Panc1 (cell line): ENCODE results near the gene LCN6. TPM values are rescaled to one million over a fixed set of nuclear protein-coding genes. Genes with fewer than 3 reads are reported as not detected.

Experiments
- ATAC-seq: fragments of 200-7000 bp; cut with Tn5 transposase; 2 replicates; pipeline ENCODE4 v1.9.1; 2020; ENCODE audit warnings: mild to moderate bottlenecking, moderate library complexity
- BruUV-seq: library from RNA; stranded (reverse); fragments of 400-500 nt; replicated peaks from 2 replicates; lab custom pipeline; 2021; lab: Mats Ljungman, UMichigan
- CTCF ChIA-PET: fragments of 300-600 bp; sonication (Branson Sonifier 250); formaldehyde crosslinking; loops from one replicate; lab custom pipeline; 2022; ENCODE audit warnings: antibody characterized with exemption; lab: Charles Lee
- POLR2A ChIA-PET: fragments of 300-600 bp; sonication (Branson Sonifier 250); formaldehyde crosslinking; loops from one replicate; lab custom pipeline; 2022; ENCODE audit warnings: antibody characterized with exemption; lab: Charles Lee
- DNase-seq: peaks from one replicate; pipeline ENCODE4 v3.0.0-alpha.2; 2010; ENCODE audit warnings: low read depth, low spot score
- H3K27ac ChIP-seq: 2 replicates; pipeline ENCODE4 v1.5.1; 2011; ENCODE audit warnings: mild to moderate bottlenecking, low read length, inconsistent platforms
- H3K27me3 ChIP-seq: fragments of 200-500 bp; sonication (Bioruptor generic); 2 replicates; pipeline ENCODE4 v1.6.0; 2014; ENCODE audit warnings: low read length, inconsistent platforms; ENCODE audit not compliant: control insufficient read depth, insufficient read depth
- H3K36me3 ChIP-seq: fragments of 200-500 bp; sonication (Bioruptor generic); 2 replicates; pipeline ENCODE4 v1.5.1; 2014; ENCODE audit warnings: inconsistent platforms, mild to moderate bottlenecking, low read length, moderate library complexity; ENCODE audit not compliant: control insufficient read depth, insufficient read depth
- H3K4me1 ChIP-seq: 2 replicates; pipeline ENCODE4 v1.5.1; 2011; ENCODE audit warnings: inconsistent platforms, mild to moderate bottlenecking, low read length, moderate library complexity; ENCODE audit not compliant: control insufficient read depth, insufficient read depth
- H3K4me3 ChIP-seq, 2 experiments: 2 replicates each; pipeline ENCODE4 v1.5.1; 2011 to 2012; ENCODE audit warnings: low read depth in 2 of 2, low read length in 2 of 2, mild to moderate bottlenecking in 2 of 2, inconsistent platforms in 1 of 2, moderate library complexity in 1 of 2
- H3K9me3 ChIP-seq: fragments of 200-500 bp; sonication (Bioruptor generic); 2 replicates; pipeline ENCODE4 v1.5.1; 2014; ENCODE audit warnings: low read depth, mild to moderate bottlenecking, inconsistent platforms, low read length, moderate library complexity; ENCODE audit not compliant: control insufficient read depth, insufficient read depth
- POLR2AphosphoS5 ChIP-seq: IDR thresholded peaks from 2 replicates; pipeline ENCODE4 v1.6.1; 2012; ENCODE audit warnings: mild to moderate bottlenecking, low read depth, low read length, moderate library complexity
- SIN3A ChIP-seq: IDR thresholded peaks from 2 replicates; pipeline ENCODE4 v1.6.1; 2012; ENCODE audit warnings: low read depth, mild to moderate bottlenecking, low read length, moderate library complexity, borderline replicate concordance; ENCODE audit not compliant: insufficient read depth
- TCF7L2 ChIP-seq: IDR thresholded peaks from 2 replicates; pipeline ENCODE4 v1.6.1; 2011; ENCODE audit warnings: mild to moderate bottlenecking, low read depth, low read length, inconsistent platforms
- in situ Hi-C: cut with HindIII; loops from 2 replicates; pipeline ENCODE4 v1.10.0; 2016; ENCODE audit warnings: low sequenced_read_pairs, low pct_unique_long_range_greater_than_20kb
- intact Hi-C: fragments of 100-400 bp; cut with micrococcal nuclease; formaldehyde crosslinking; loops from one replicate; pipeline ENCODE4 v1.10.0; 2022; ENCODE audit not compliant: unreplicated experiment
- total RNA-seq: library from RNA; stranded (reverse); gene quantifications from one replicate; pipeline ENCODE4 v1.2.1, GENCODE V29; 2021; ENCODE audit not compliant: unreplicated experiment
- TF ChIP-seq, protein P1 (sequence below), 2 experiments: IDR thresholded peaks; 2 replicates each; pipeline ENCODE4 v1.6.1; 2011 to 2012; ENCODE audit warnings: low read depth in 2 of 2, control low read depth in 1 of 2, low read length in 1 of 2, mild to moderate bottlenecking in 1 of 2, moderate library complexity in 1 of 2; ENCODE audit not compliant: insufficient read depth in 1 of 2
- TF ChIP-seq, protein P2 (sequence below): fragments of 450-650 bp; IDR thresholded peaks from 2 replicates; pipeline ENCODE4 v1.5.1; 2017; ENCODE audit warnings: mild to moderate bottlenecking

The LCN6 gene
- total RNA-seq, 1 experiment from 2014 or later: not detected

- no TSS peak for BruUV-seq
- DNase-seq (no peak), ATAC-seq (peak; percentile 22)
- ChIA-PET CTCF (no interaction called here), POLR2A (interaction anchor here (0.6 to 1.1 kb wide), 2 partner anchors 46 to 356 kb away, joined by 3 read pairs; no protein-coding TSS in a partner anchor)
- H3K27ac ChIP-seq: no peak overlapping the region
- H3K9me3 ChIP-seq: no peaks in the 10 kb centered on the region
- H3K4me1 ChIP-seq: peaks cover 25% of the 10 kb centered on the region
- H3K36me3 ChIP-seq: no peaks in the 10 kb centered on the region; the same call in 1 of the 2 replicates
- no peak for TF ChIP-seq TCF7L2
- TF ChIP-seq, protein P1, sequence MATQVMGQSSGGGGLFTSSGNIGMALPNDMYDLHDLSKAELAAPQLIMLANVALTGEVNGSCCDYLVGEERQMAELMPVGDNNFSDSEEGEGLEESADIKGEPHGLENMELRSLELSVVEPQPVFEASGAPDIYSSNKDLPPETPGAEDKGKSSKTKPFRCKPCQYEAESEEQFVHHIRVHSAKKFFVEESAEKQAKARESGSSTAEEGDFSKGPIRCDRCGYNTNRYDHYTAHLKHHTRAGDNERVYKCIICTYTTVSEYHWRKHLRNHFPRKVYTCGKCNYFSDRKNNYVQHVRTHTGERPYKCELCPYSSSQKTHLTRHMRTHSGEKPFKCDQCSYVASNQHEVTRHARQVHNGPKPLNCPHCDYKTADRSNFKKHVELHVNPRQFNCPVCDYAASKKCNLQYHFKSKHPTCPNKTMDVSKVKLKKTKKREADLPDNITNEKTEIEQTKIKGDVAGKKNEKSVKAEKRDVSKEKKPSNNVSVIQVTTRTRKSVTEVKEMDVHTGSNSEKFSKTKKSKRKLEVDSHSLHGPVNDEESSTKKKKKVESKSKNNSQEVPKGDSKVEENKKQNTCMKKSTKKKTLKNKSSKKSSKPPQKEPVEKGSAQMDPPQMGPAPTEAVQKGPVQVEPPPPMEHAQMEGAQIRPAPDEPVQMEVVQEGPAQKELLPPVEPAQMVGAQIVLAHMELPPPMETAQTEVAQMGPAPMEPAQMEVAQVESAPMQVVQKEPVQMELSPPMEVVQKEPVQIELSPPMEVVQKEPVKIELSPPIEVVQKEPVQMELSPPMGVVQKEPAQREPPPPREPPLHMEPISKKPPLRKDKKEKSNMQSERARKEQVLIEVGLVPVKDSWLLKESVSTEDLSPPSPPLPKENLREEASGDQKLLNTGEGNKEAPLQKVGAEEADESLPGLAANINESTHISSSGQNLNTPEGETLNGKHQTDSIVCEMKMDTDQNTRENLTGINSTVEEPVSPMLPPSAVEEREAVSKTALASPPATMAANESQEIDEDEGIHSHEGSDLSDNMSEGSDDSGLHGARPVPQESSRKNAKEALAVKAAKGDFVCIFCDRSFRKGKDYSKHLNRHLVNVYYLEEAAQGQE (IDR thresholded peaks at IDR 0.05; ENCODE audit: insufficient read depth in 1 of 2, low read depth in 2 of 2, low read length in 1 of 2): no peak
- TF ChIP-seq POLR2AphosphoS5: no peak
- no peak for TF ChIP-seq SIN3A
- TF ChIP-seq, protein P2, sequence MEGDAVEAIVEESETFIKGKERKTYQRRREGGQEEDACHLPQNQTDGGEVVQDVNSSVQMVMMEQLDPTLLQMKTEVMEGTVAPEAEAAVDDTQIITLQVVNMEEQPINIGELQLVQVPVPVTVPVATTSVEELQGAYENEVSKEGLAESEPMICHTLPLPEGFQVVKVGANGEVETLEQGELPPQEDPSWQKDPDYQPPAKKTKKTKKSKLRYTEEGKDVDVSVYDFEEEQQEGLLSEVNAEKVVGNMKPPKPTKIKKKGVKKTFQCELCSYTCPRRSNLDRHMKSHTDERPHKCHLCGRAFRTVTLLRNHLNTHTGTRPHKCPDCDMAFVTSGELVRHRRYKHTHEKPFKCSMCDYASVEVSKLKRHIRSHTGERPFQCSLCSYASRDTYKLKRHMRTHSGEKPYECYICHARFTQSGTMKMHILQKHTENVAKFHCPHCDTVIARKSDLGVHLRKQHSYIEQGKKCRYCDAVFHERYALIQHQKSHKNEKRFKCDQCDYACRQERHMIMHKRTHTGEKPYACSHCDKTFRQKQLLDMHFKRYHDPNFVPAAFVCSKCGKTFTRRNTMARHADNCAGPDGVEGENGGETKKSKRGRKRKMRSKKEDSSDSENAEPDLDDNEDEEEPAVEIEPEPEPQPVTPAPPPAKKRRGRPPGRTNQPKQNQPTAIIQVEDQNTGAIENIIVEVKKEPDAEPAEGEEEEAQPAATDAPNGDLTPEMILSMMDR: no peak
- no peak overlapping the region for H3K4me3 ChIP-seq
- intact Hi-C loops (no loop called here), in situ Hi-C loops (no loop called here)
- no peaks in the 10 kb centered on the region for H3K27me3 ChIP-seq
These were observed 29.0 kb downstream of the LCN6 start for GRCh38 chr9:136719195-136719880.

GRCh38 chr9:136718345-136719194 is 29.8 kb downstream of the LCN6 start:
- ATAC-seq (no peak), DNase-seq (no peak)
- no TSS peak for BruUV-seq
- in situ Hi-C loops: no loop called here
- H3K9me3 ChIP-seq: no peaks in the 10 kb centered on the region
- no peaks in the 10 kb centered on the region for H3K27me3 ChIP-seq
- ChIA-PET POLR2A (interaction anchor here (0.5 kb wide), 1 partner anchor 20 kb away, joined by 3 read pairs; no protein-coding TSS in a partner anchor), CTCF (no interaction called here)
- H3K36me3 ChIP-seq: no peaks in the 10 kb centered on the region
- H3K27ac ChIP-seq: no peak overlapping the region
- intact Hi-C loops: no loop called here
- TF ChIP-seq, protein P2: no peak
- TF ChIP-seq SIN3A (no peak), POLR2AphosphoS5 (no peak), TCF7L2 (no peak)
- TF ChIP-seq, protein P1 (IDR thresholded peaks at IDR 0.05; ENCODE audit: insufficient read depth in 1 of 2, low read depth in 2 of 2, low read length in 1 of 2): no peak
- H3K4me1 ChIP-seq: peaks cover 17% of the 10 kb centered on the region
- H3K4me3 ChIP-seq: no peak overlapping the region
